ENCODE data around the gene CTAGE1. TPM values are rescaled to one million over a fixed set of nuclear protein-coding genes. Genes with fewer than 3 reads are reported as not detected.
"Not testable (repeated sequence)": the region's sequence is repeated elsewhere in the genome, so short reads cannot be mapped to it uniquely, and the experiment has no call there.

The CTAGE1 gene
- total RNA-seq, 3 donors from 2014 or later = not detected

- intact Hi-C loops (cut with DNase I; ENCODE audit: low total_unique reads) = no loop called here
- H3K27ac ChIP-seq = no peak overlapping the region
- H3K4me3 ChIP-seq = no peak overlapping the region
- no peak for DNase-seq (ENCODE audit: low spot score in 2 of 2)
- H3K4me1 ChIP-seq = no peaks in the 10 kb centered on the region
- no peaks in the 10 kb centered on the region for H3K27me3 ChIP-seq
- TF ChIP-seq POLR2AphosphoS5 (IDR thresholded peaks at IDR 0.05) = no peak
- no peak for TF ChIP-seq POLR2A (IDR thresholded peaks at IDR 0.05)
- TF ChIP-seq CTCF (IDR thresholded peaks at IDR 0.05) = no peak
- no peaks in the 10 kb centered on the region for H3K36me3 ChIP-seq
- H3K9me3 ChIP-seq = peaks cover 5 to 6% of the 10 kb centered on the region in 2 donors
These were observed 12.6 kb downstream of the CTAGE1 start for GRCh38 chr18:22405142-22405541.

GRCh38 chr18:22403950-22404349 lies 13.8 kb downstream of the CTAGE1 start:
- intact Hi-C loops (cut with DNase I; ENCODE audit: low total_unique reads) = no loop called here
- H3K9me3 ChIP-seq = peaks cover 5 to 6% of the 10 kb centered on the region in 2 donors

DNA sequence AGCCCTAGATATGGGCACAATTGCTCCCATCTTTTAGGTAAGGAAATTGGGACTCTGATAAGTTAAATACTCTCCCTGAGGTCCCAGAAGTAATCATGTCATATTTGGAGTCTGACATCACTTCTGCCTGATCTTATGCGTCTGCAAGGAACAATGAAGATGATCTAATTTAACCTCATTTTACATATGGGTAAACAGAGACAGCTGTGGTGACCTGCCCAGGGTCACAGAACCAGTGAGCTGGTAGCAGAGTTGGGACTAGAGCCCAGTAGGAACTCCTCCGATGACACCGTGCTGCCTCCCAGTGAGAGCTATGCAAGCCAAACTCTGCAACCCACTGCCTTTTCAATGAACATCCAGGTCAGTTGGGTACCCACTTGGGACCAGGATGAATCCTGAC lies 17.8 kb downstream of the CTAGE1 start:
- Histone ChIP-seq H3K9me3 (peaks cover under 1 to 5% of the 10 kb centered on the region in 2 donors), H3K36me3 (no peaks in the 10 kb centered on the region), H3K27ac (no peak overlapping the region), H3K27me3 (no peaks in the 10 kb centered on the region), H3K4me3 (no peak overlapping the region), H3K4me1 (no peaks in the 10 kb centered on the region)
- TF ChIP-seq CTCF (IDR thresholded peaks at IDR 0.05) (no peak), POLR2A (IDR thresholded peaks at IDR 0.05) (no peak), POLR2AphosphoS5 (IDR thresholded peaks at IDR 0.05) (no peak)
- intact Hi-C loops (cut with DNase I; ENCODE audit: low total_unique reads) = loop anchor here (2.0 kb wide), 1 partner anchor 57 kb away; no protein-coding TSS in a partner anchor
- no peak for DNase-seq (ENCODE audit: low spot score in 2 of 2)

More at GRCh38 chr18:22403950-22404349, 13.8 kb downstream of the CTAGE1 start:
- Histone ChIP-seq H3K27ac (no peak overlapping the region), H3K27me3 (no peaks in the 10 kb centered on the region), H3K4me1 (no peaks in the 10 kb centered on the region), H3K4me3 (no peak overlapping the region), H3K36me3 (no peaks in the 10 kb centered on the region)
- no peak for DNase-seq (ENCODE audit: low spot score in 2 of 2)
- no peak for TF ChIP-seq POLR2A (IDR thresholded peaks at IDR 0.05)
- TF ChIP-seq POLR2AphosphoS5 (IDR thresholded peaks at IDR 0.05) = no peak
- no peak for TF ChIP-seq CTCF (IDR thresholded peaks at IDR 0.05)

GRCh38 chr18:22398464-22398863 lies 19.3 kb downstream of the CTAGE1 start:
- Histone ChIP-seq H3K36me3 (no peaks in the 10 kb centered on the region), H3K27me3 (no peaks in the 10 kb centered on the region), H3K9me3 (no peaks in the 10 kb centered on the region), H3K4me3 (no peak overlapping the region), H3K4me1 (no peaks in the 10 kb centered on the region), H3K27ac (no peak overlapping the region)
- intact Hi-C loops (cut with DNase I; ENCODE audit: low total_unique reads) = no loop called here
- TF ChIP-seq CTCF (IDR thresholded peaks at IDR 0.05) (no peak), POLR2AphosphoS5 (IDR thresholded peaks at IDR 0.05) (no peak), POLR2A (IDR thresholded peaks at IDR 0.05) (no peak)
- no peak for DNase-seq (ENCODE audit: low spot score in 2 of 2)

GRCh38 chr18:22394428-22394827 lies 23.3 kb downstream of the CTAGE1 start:
- Histone ChIP-seq H3K27me3 (no peaks in the 10 kb centered on the region), H3K4me1 (no peaks in the 10 kb centered on the region), H3K27ac (no peak overlapping the region), H3K36me3 (no peaks in the 10 kb centered on the region), H3K9me3 (no peaks in the 10 kb centered on the region), H3K4me3 (no peak overlapping the region)
- no peak for TF ChIP-seq CTCF (IDR thresholded peaks at IDR 0.05)
- no peak for TF ChIP-seq POLR2A (IDR thresholded peaks at IDR 0.05)
- TF ChIP-seq POLR2AphosphoS5 (IDR thresholded peaks at IDR 0.05) = no peak
- no peak for DNase-seq (ENCODE audit: low spot score in 2 of 2)
- intact Hi-C loops (cut with DNase I; ENCODE audit: low total_unique reads) = no loop called here

DNA sequence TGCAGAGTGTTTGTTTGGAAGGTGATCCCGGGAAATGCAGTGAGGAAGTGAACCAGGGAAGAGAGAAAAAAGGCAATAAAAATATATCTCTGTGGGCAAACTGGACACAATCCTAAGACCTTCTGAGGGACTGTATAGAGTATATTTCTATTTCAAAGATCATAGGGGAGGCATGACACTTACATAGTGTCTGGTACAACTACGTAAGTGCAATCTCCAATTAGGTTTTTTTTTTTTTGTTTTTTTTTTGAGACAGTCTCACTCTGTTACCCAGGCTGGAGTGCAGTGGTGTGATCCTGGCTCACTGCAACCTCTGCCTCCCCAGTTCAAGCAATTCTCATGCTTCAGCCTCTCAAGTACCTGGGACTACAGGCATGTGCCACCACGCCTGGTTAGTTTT lies 24.6 kb downstream of the CTAGE1 start:
- intact Hi-C loops (cut with DNase I; ENCODE audit: low total_unique reads) = not testable (repeated sequence)

More for the DNA sequence above, 24.6 kb downstream of the CTAGE1 start:
- not testable (repeated sequence) for H3K4me3 ChIP-seq; H3K9me3 ChIP-seq; H3K4me1 ChIP-seq; H3K27ac ChIP-seq; DNase-seq (ENCODE audit: low spot score in 2 of 2); H3K27me3 ChIP-seq; H3K36me3 ChIP-seq
